Measurements from ENCODE around the gene RUNX1. TPM values are rescaled to one million over a fixed set of nuclear protein-coding genes. Genes with fewer than 3 reads are reported as not detected.

RUNX1 gene
- total and polyA plus RNA-seq, 10 of the 15 experiments (the other 5 are each of a cell fraction or from before 2014, with no cell fraction given): 0.90 to 15.2 (median 4.1) TPM

DNA sequence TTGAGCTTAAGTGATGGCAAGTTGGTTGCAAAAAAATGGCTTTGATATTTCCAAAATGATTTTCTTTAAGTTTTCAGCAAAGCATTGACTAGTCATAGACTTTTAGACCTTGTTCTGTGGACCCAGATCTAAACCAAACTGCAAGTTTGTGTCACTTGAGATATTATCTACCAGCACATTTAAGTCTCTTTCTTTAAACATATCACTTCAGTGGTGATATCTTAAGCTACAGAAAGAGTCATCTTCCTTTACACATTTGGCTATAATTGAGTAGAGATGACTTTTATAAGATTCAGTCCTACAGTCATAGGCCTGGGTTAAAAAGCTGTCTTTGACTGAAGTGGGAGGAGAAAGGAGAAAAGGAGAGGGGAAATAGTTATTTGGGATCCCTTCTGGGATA lies 95.2 kb downstream of the RUNX1 start (continued):
- TF ChIP-seq, protein P1, sequence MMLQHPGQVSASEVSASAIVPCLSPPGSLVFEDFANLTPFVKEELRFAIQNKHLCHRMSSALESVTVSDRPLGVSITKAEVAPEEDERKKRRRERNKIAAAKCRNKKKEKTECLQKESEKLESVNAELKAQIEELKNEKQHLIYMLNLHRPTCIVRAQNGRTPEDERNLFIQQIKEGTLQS (IDR thresholded peaks at IDR 0.05; ENCODE audit: borderline replicate concordance, extremely low read depth, low read depth, low read length): no peak
- TF ChIP-seq SMAD1 (IDR thresholded peaks at IDR 0.05; ENCODE audit: low read depth, partially characterized antibody): no peak
- no peak for TF ChIP-seq WRNIP1 (IDR thresholded peaks at IDR 0.05; ENCODE audit: borderline replicate concordance, low read depth, low read length)
- no peak for TF ChIP-seq CHD2 (IDR thresholded peaks at IDR 0.05; ENCODE audit: borderline replicate concordance, low read depth, low read length)
- TF ChIP-seq FOXK2 (IDR thresholded peaks at IDR 0.05): no peak
- TF ChIP-seq KAT2A (conservative IDR thresholded peaks at IDR 0.05; ENCODE audit: control insufficient read depth, low read depth, low read length): no peak
- TF ChIP-seq KDM1A (IDR thresholded peaks at IDR 0.05; ENCODE audit: borderline replicate concordance): no peak

DNA sequence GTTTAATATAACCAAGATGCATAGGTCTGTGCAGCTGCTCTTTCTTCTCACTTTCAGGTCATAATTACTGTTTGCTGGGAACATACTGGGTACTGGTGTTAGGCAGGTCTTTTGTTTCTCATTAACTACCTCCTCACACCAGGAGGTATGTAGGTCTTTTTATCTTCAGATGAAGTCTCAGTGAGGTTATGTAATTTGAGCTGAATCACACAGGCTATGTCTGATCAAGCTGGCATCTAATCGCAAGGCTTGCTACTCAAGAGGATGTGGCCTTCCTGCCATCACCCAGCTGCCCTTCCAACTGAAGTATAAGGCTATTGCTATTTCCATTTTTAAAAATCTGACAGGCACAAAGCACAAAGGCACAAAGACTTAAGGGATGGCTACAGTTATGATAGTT lies 96.4 kb downstream of the RUNX1 start:
- DNase-seq (ENCODE audit: low read depth, low spot score) (no peak), ATAC-seq (no peak), FAIRE-seq (no peak)
- CTCF ChIA-PET: no interaction called here
- H3K27me3 ChIP-seq (replicated peaks in 1 of 2; ENCODE audit: control insufficient read depth in 2 of 2, insufficient read depth in 2 of 2, low read length in 1 of 2): no peaks in the 10 kb centered on the region
- intact Hi-C loops (cut with micrococcal nuclease; ENCODE audit: unreplicated experiment) (no loop called here), in situ Hi-C loops (cut with MboI) (no loop called here)
- no peaks in the 10 kb centered on the region for H3K36me3 ChIP-seq (ENCODE audit: control insufficient read depth in 2 of 2, insufficient read depth in 2 of 2, low read length in 1 of 2)
- no peak overlapping the region for H3K27ac ChIP-seq (ENCODE audit: control insufficient read depth, insufficient read depth)
- RAD21 ChIA-PET (ENCODE audit: unreplicated experiment): no interaction called here
- H3K4me3 ChIP-seq: no peak overlapping the region
- 42% methylated on average over 1 of the region's 1 CpG for WGBS (ENCODE audit: insufficient coverage, insufficient replicate concordance, low lambda C conversion rate, missing lambda C conversion rate)
- SMC1A ChIA-PET (ENCODE audit: uncharacterized antibody, unreplicated experiment): no interaction called here
- TF ChIP-seq NFYB (IDR thresholded peaks at IDR 0.05; ENCODE audit: insufficient read depth, low read depth, low read length): no peak
- TF ChIP-seq NRF1 (conservative IDR thresholded peaks at IDR 0.05; ENCODE audit: low read depth, low read length): no peak
- no peak for TF ChIP-seq BCL11A (IDR thresholded peaks at IDR 0.05; ENCODE audit: low read depth, low read length)
- no peak for TF ChIP-seq RBBP5 (conservative IDR thresholded peaks at IDR 0.05)
- TF ChIP-seq BRCA1 (IDR thresholded peaks at IDR 0.05; ENCODE audit: low read depth, low read length): no peak
- TF ChIP-seq, protein P2, sequence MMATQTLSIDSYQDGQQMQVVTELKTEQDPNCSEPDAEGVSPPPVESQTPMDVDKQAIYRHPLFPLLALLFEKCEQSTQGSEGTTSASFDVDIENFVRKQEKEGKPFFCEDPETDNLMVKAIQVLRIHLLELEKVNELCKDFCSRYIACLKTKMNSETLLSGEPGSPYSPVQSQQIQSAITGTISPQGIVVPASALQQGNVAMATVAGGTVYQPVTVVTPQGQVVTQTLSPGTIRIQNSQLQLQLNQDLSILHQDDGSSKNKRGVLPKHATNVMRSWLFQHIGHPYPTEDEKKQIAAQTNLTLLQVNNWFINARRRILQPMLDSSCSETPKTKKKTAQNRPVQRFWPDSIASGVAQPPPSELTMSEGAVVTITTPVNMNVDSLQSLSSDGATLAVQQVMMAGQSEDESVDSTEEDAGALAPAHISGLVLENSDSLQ (IDR thresholded peaks at IDR 0.05): no peak
- TF ChIP-seq CBFB (IDR thresholded peaks at IDR 0.05; ENCODE audit: low read depth): no peak
- TF ChIP-seq IKZF1 (conservative IDR thresholded peaks at IDR 0.05): no peak
- no peak for TF ChIP-seq ZZZ3 (IDR thresholded peaks at IDR 0.05; ENCODE audit: control insufficient read depth, insufficient read length, low read depth)
- TF ChIP-seq YBX1 (IDR thresholded peaks at IDR 0.05): no peak
- TF ChIP-seq, protein P3, sequence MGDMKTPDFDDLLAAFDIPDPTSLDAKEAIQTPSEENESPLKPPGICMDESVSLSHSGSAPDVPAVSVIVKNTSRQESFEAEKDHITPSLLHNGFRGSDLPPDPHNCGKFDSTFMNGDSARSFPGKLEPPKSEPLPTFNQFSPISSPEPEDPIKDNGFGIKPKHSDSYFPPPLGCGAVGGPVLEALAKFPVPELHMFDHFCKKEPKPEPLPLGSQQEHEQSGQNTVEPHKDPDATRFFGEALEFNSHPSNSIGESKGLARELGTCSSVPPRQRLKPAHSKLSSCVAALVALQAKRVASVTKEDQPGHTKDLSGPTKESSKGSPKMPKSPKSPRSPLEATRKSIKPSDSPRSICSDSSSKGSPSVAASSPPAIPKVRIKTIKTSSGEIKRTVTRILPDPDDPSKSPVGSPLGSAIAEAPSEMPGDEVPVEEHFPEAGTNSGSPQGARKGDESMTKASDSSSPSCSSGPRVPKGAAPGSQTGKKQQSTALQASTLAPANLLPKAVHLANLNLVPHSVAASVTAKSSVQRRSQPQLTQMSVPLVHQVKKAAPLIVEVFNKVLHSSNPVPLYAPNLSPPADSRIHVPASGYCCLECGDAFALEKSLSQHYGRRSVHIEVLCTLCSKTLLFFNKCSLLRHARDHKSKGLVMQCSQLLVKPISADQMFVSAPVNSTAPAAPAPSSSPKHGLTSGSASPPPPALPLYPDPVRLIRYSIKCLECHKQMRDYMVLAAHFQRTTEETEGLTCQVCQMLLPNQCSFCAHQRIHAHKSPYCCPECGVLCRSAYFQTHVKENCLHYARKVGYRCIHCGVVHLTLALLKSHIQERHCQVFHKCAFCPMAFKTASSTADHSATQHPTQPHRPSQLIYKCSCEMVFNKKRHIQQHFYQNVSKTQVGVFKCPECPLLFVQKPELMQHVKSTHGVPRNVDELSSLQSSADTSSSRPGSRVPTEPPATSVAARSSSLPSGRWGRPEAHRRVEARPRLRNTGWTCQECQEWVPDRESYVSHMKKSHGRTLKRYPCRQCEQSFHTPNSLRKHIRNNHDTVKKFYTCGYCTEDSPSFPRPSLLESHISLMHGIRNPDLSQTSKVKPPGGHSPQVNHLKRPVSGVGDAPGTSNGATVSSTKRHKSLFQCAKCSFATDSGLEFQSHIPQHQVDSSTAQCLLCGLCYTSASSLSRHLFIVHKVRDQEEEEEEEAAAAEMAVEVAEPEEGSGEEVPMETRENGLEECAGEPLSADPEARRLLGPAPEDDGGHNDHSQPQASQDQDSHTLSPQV (IDR thresholded peaks at IDR 0.05): no peak
- TF ChIP-seq POLR2AphosphoS2 (IDR thresholded peaks at IDR 0.05; ENCODE audit: low read depth, low read length): no peak
- no peaks in the 10 kb centered on the region for H4K20me1 ChIP-seq (ENCODE audit: control insufficient read depth, insufficient read depth)
- BruUV-seq (replicated peaks): no TSS peak
- H3K9ac ChIP-seq (ENCODE audit: control insufficient read depth, insufficient read depth, low read length): no peak overlapping the region
- H3K79me2 ChIP-seq (ENCODE audit: control insufficient read depth, insufficient read depth, low read length): no peaks in the 10 kb centered on the region
- H3K4me1 ChIP-seq (ENCODE audit: control insufficient read depth, insufficient read depth, low read length): no peaks in the 10 kb centered on the region
- H3K9me3 ChIP-seq (replicated peaks; ENCODE audit: control insufficient read depth, insufficient read depth, low read length): no peaks in the 10 kb centered on the region
- no peak overlapping the region for H3K4me2 ChIP-seq (ENCODE audit: control insufficient read depth, insufficient read depth)
- POLR2A ChIA-PET: no interaction called here
- H2AFZ ChIP-seq (ENCODE audit: control insufficient read depth, low read depth, low read length): no peak overlapping the region

Data from GM12878 (cell line).